ENCODE data around the gene NTSR1.

The NTSR1 gene

DNA sequence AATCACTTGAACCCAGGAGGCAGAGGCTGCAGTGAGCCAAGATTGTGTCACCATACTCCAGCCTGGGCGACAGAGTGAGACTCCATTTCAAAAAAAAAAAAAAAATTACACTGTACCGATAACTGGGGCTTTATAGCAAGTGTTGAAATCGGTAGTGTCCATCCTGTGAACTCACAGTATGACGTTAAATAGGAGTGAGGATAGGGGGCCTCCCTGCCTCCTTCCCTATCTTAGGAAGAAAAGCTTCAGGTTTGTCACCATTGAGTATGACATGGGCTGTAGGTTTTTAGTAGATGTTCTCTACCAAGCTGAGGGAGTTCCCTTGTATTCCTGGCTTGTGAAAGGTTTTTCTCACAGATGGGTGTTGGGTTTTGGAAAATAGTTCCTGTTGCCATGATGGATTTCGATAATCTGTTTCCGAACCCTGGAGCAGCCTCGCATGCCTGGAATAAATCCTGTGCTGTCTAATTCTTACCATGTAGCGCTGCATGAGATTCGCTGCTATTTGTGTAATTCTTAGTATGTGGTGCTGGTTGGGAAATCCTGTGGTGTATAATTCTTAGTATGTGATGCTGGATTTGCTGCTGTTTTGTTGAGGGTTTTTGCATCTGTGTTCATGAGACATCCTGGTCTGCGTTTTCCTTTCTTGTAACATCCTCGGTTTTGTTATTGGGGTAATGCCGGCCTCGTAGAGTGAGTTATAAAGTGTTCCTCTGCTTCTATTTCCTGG is 23.6 kb downstream of the NTSR1 start:
- TF ChIP-seq TAF1 (IDR thresholded peaks at IDR 0.05; ENCODE audit: borderline replicate concordance, insufficient read depth, low read length) (no peak), POLR2AphosphoS5 (IDR thresholded peaks at IDR 0.05; ENCODE audit: low read depth, low read length) (no peak)

DNA sequence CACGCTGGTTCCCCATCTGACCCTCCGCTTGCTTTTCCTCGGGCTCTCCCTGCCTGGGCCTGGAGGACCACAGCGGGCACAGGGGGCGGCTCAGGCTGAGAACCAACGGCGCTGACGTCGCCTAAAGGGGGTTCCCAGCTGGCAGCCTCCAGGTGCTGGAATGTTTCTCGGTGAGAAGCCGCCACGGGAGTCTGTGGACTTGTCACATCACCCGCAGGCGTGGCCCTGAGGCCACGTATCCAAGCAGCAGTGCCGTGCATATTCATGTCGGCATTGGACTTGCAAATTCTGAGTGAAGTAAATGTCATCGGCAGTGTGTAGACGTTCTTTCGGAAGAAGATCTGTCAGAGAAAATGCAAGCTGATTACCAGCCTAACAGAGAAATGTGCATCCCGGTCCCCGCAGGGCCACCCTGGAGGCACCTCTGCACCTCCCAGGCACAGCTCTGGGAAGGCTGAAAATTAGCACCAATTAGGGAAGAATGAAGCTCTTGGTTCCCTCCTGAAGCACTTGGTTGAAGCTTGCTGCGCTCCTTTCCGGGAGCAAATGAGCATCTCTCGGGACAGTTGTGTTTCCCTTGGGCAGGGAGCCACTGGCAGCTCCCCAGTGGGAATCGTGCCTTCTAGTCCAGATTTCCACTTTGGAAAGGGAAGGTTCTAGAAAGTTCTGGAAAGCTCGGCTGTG is 24.3 kb downstream of the NTSR1 start:
- TF ChIP-seq SIN3A (IDR thresholded peaks at IDR 0.05; ENCODE audit: borderline replicate concordance, insufficient read depth, low read length) (no peak), REST (IDR thresholded peaks at IDR 0.05; ENCODE audit: insufficient read depth in 1 of 2, low read depth in 2 of 2, low read length in 2 of 2) (no peak), TAF1 (IDR thresholded peaks at IDR 0.05; ENCODE audit: borderline replicate concordance, insufficient read depth, low read length) (no peak), FOXP2 (optimal IDR thresholded peaks at IDR 0.05; ENCODE audit: borderline replicate concordance, extremely low read depth, extremely low read length, insufficient read depth) (no peak)

DNA sequence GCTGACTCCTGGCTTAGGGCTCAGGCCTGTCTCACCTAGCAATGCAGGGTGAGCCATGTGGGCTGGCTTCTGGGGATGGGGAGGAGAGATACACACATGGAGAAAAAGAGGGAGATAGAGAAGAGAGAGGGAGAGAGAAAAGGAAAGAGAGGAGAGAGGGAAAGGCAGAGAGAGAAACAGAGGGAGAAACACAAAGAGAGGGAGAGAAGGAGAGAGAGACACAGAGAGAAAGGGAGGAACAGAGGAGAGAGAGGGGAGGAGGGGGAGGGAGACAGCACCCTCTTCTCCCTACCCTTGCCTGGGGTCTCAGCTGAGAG is 24.8 kb downstream of the NTSR1 start:
- no peak for TF ChIP-seq SIN3A (IDR thresholded peaks at IDR 0.05; ENCODE audit: borderline replicate concordance, insufficient read depth, low read length)
- no peak for TF ChIP-seq POLR2AphosphoS5 (IDR thresholded peaks at IDR 0.05; ENCODE audit: low read depth, low read length)
- no peak for TF ChIP-seq FOXP2 (optimal IDR thresholded peaks at IDR 0.05; ENCODE audit: borderline replicate concordance, extremely low read depth, extremely low read length, insufficient read depth)
- TF ChIP-seq REST (IDR thresholded peaks at IDR 0.05; ENCODE audit: insufficient read depth in 1 of 2, low read depth in 2 of 2, low read length in 2 of 2): no peak
- no peak for TF ChIP-seq TAF1 (IDR thresholded peaks at IDR 0.05; ENCODE audit: borderline replicate concordance, insufficient read depth, low read length)

- no peak for TF ChIP-seq TAF1 (IDR thresholded peaks at IDR 0.05; ENCODE audit: borderline replicate concordance, insufficient read depth, low read length)
- no peak for TF ChIP-seq SIN3A (IDR thresholded peaks at IDR 0.05; ENCODE audit: borderline replicate concordance, insufficient read depth, low read length)
- TF ChIP-seq POLR2AphosphoS5 (IDR thresholded peaks at IDR 0.05; ENCODE audit: low read depth, low read length): no peak
- TF ChIP-seq REST (IDR thresholded peaks at IDR 0.05; ENCODE audit: insufficient read depth in 1 of 2, low read depth in 2 of 2, low read length in 2 of 2): no peak
- TF ChIP-seq FOXP2 (optimal IDR thresholded peaks at IDR 0.05; ENCODE audit: borderline replicate concordance, extremely low read depth, extremely low read length, insufficient read depth): no peak
These were observed 25.3 kb downstream of the NTSR1 start for GRCh38 chr20:62733891-62734290.

- TF ChIP-seq POLR2AphosphoS5 (IDR thresholded peaks at IDR 0.05; ENCODE audit: low read depth, low read length): no peak
These were observed 25.7 kb downstream of the NTSR1 start for GRCh38 chr20:62734326-62734725.

- no peak for TF ChIP-seq REST (IDR thresholded peaks at IDR 0.05; ENCODE audit: insufficient read depth in 1 of 2, low read depth in 2 of 2, low read length in 2 of 2)
- TF ChIP-seq FOXP2 (optimal IDR thresholded peaks at IDR 0.05; ENCODE audit: borderline replicate concordance, extremely low read depth, extremely low read length, insufficient read depth): no peak
- no peak for TF ChIP-seq SIN3A (IDR thresholded peaks at IDR 0.05; ENCODE audit: borderline replicate concordance, insufficient read depth, low read length)
- TF ChIP-seq TAF1 (IDR thresholded peaks at IDR 0.05; ENCODE audit: borderline replicate concordance, insufficient read depth, low read length): no peak
- TF ChIP-seq POLR2AphosphoS5 (IDR thresholded peaks at IDR 0.05; ENCODE audit: low read depth, low read length): no peak
These were observed 26.2 kb downstream of the NTSR1 start for GRCh38 chr20:62734881-62735280.
